ENCODE data around the gene UCP3. TPM values are rescaled to one million over a fixed set of nuclear protein-coding genes. Genes with fewer than 3 reads are reported as not detected.

Gene UCP3
- total and polyA plus RNA-seq, 2 of the 8 experiments (the other 6 are each of a cell fraction or from before 2014, with no cell fraction given) = 0.85 to 1.3 TPM

- H3K9ac ChIP-seq (replicated peaks in 1 of 4; ENCODE audit: extremely low read depth in 1 of 4, low read depth in 3 of 4, low read length in 3 of 4) = no peak overlapping the region
- no peak overlapping the region for H3K14ac ChIP-seq (ENCODE audit: insufficient read length)
- no peak overlapping the region for H3K4me2 ChIP-seq (ENCODE audit: insufficient read depth in 1 of 2, low read depth in 2 of 2, low read length in 2 of 2)
- DNase-seq (ENCODE audit: low read depth in 1 of 2, low spot score in 2 of 2) = no peak
- FAIRE-seq = no peak
- H3K4ac ChIP-seq (replicated peaks; ENCODE audit: insufficient read length, low read depth, low read length) = no peak overlapping the region
- no peaks in the 10 kb centered on the region for H3K9me3 ChIP-seq (ENCODE audit: insufficient read depth in 2 of 2, low read depth in 1 of 2, low read length in 1 of 2)
- TF ChIP-seq JUND (IDR thresholded peaks at IDR 0.05; ENCODE audit: low read length) (no peak), EGR1 (IDR thresholded peaks at IDR 0.05; ENCODE audit: borderline replicate concordance, low read depth, low read length) (no peak), GTF2F1 (IDR thresholded peaks at IDR 0.05; ENCODE audit: borderline replicate concordance, low read depth, low read length) (no peak), KDM5A (IDR thresholded peaks at IDR 0.05; ENCODE audit: low read length) (no peak), SRF (IDR thresholded peaks at IDR 0.05; ENCODE audit: low read depth, low read length) (no peak), NRF1 (IDR thresholded peaks at IDR 0.05; ENCODE audit: low read depth, low read length) (no peak), MAX (IDR thresholded peaks at IDR 0.05) (no peak)
- H3K23ac ChIP-seq (ENCODE audit: insufficient read length) = no peak overlapping the region
- H3K27me3 ChIP-seq (replicated peaks in 1 of 4; ENCODE audit: control insufficient read depth in 3 of 4, extremely low read depth in 1 of 4, insufficient read depth in 3 of 4, low read length in 3 of 4) = no peaks in the 10 kb centered on the region
- peaks cover 0 to 17% (median 3%) of the 10 kb centered on the region in 4 experiments; a peak in 6 of 8 replicates for H3K36me3 ChIP-seq (ENCODE audit: control insufficient read depth in 2 of 4, insufficient read depth in 4 of 4, low read length in 3 of 4)
- H3K79me2 ChIP-seq (ENCODE audit: control insufficient read depth in 1 of 2, insufficient read depth in 2 of 2, low read length in 2 of 2) = no peaks in the 10 kb centered on the region
- WGBS, 2 experiments (ENCODE audit: extremely low coverage in 1 of 2, insufficient coverage in 1 of 2, insufficient read length in 1 of 2, insufficient replicate concordance in 2 of 2, low coverage in 1 of 2, low lambda C conversion rate in 2 of 2, missing lambda C conversion rate in 1 of 2) = 78% methylated on average over 1 of the region's 1 CpG; no CpG with 5 or more reads in 1 of the 2 experiments
- H2BK20ac ChIP-seq (ENCODE audit: low read length) = no peak overlapping the region
- ChIA-PET CTCF (ENCODE audit: partially characterized antibody) (no interaction called here), POLR2A (ENCODE audit: partially characterized antibody) (no interaction called here)
- no peak overlapping the region for H3K4me3 ChIP-seq (ENCODE audit: extremely low read depth in 1 of 4, insufficient read depth in 2 of 4, low read depth in 3 of 4, low read length in 4 of 4)
- no peak overlapping the region for H2BK15ac ChIP-seq (ENCODE audit: low read length)
- H2BK12ac ChIP-seq (ENCODE audit: low read depth, low read length) = no peak overlapping the region
- H4K20me1 ChIP-seq (replicated peaks in 1 of 2; ENCODE audit: control insufficient read depth in 1 of 2, insufficient read depth in 2 of 2, low read length in 2 of 2) = no peaks in the 10 kb centered on the region
- H3K18ac ChIP-seq (ENCODE audit: extremely low read depth, low read length) = no peak overlapping the region
- no peak overlapping the region for H2BK5ac ChIP-seq (ENCODE audit: low read depth, low read length)
- no peak overlapping the region for H2AK5ac ChIP-seq (ENCODE audit: low read depth, low read length)
- no peaks in the 10 kb centered on the region for H3K4me1 ChIP-seq (replicated peaks in 1 of 4; ENCODE audit: control insufficient read depth in 3 of 4, insufficient read depth in 4 of 4, low read length in 3 of 4)
- no peak overlapping the region for H3K27ac ChIP-seq (ENCODE audit: low read depth, low read length)
- H4K5ac ChIP-seq (ENCODE audit: insufficient read length, low read depth, low read length) = no peak overlapping the region
- H4K8ac ChIP-seq (ENCODE audit: extremely low read depth, insufficient read depth, low read length) = no peak overlapping the region
- H2BK120ac ChIP-seq (replicated peaks; ENCODE audit: low read depth, low read length) = no peak overlapping the region
- no peaks in the 10 kb centered on the region for H3K23me2 ChIP-seq (ENCODE audit: low read depth, low read length)
- H2AFZ ChIP-seq (ENCODE audit: low read length) = no peak overlapping the region
- no peak overlapping the region for H4K91ac ChIP-seq (replicated peaks; ENCODE audit: insufficient read length, low read length)
- no peak overlapping the region for H3K56ac ChIP-seq (replicated peaks; ENCODE audit: insufficient read length, low read depth, low read length)
- no peaks in the 10 kb centered on the region for H3K79me1 ChIP-seq (ENCODE audit: low read depth, low read length)
Observed at GRCh38 chr11:74035264-74035663, 26.4 kb upstream of the UCP3 start.

Data from H1 (cell line).